DMS153 (cell line): ENCODE measurements around the gene OR4D10.
A peak's percentile ranks its signal among the peaks of the same experiment; 100 is the strongest.
"Not testable (repeated sequence)": the region's sequence is repeated elsewhere in the genome, so short reads cannot be mapped to it uniquely, and the experiment has no call there.

Experiments used
- DNase-seq: peaks from one replicate; lab custom pipeline; 2025; lab: John Stamatoyannopoulos, UW

The OR4D10 gene

DNA sequence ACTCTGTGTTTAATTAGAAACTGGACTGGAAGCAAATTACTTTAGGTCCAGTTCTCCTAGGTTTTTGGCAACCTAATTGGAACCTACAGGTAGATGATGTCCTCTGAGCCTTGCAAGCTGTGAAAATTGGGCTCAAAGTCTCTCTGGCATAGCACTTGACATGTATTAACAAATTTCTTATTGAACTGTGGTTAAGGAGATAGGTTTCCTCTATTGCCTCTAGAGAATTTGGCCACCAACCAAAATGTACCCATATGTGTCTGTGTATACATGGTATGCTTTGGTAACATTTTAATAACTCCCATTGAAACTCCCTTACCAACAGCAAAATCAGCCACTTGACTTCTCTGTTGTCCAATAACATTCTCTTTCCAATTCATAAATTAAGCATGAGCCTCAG is at the start of gene OR4D10:
Gene OR4D10, plus strand, starts transcription at position 301 of the 400 bp plus-strand sequence. CDS start 4,115 bp downstream, outside the sequence.
- no peak for DNase-seq

DNA sequence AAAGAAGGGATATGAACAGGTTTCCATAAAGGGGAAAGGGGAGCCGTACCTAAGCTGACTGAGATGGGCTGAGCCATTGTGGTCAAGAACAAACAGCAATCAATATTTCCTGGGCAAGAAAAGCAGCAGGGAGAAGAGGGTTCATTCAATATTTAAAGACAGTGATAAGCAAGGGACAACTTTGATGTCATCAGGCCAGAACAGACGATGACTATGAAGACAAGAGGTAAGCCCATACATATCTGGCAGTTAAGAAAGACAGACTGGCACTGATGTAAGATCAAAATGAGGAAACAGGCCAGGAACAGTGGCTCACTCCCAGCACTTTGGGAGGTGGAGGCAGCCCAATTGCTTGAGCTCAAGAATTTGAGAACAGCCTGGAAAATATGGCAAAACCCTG is 49.3 kb upstream of the OR4D10 start:
- DNase-seq = no peak

DNA sequence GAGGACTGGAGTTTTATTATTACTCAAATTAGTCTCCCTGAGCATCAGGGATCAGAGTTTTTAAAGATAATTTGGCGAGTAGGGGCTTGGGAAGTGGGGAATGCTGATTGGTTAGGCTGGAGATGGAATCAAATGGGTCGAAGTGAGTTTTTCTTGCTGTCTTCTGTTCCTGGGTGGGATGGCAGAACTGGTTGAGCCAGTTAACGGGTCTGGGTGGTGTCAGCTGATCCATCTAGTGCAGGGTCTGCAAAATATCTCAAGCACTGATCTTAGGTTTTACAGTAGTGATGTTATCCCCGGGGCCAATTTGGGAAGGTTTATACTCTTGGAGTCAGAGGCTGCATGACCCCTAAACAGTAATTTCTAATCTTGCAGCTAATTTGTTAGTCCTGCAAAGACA is 48.0 kb upstream of the OR4D10 start:
- DNase-seq = no peak

DNA sequence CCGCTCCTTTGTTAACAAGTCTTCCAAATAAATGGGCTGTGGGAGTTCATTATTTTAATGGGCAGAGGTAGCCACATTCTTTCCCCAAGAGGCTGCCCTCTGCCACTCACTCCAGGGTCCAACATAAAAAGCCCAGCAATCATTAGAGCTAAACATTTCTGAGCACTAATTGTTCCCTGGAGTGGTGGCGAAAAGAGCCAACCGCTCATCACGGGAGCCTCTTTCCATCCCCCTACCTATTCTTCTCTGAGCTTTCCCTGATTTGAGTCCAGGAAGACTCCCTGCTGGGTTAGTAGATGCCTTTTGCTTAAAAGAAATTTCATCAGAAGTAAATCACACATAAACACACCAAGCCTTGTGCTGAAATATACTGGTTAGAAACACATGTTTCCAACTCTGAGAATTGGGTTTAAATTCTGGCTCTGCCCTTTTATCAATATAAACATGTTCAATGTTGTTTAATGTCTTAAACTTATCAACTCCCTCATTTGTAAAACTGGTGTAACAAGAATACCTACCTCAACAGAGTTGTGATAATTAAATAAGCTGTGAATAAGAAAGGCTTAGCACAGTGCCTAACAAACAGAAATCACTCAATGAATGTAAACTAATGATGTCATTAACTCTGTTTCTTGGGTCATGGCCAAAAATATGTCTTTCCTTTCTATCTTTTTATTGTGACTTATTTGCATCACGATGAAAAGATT is 46.6 kb upstream of the OR4D10 start, which contains the start of gene OR5A2:
Gene OR5A2, minus strand, starts transcription at position 53 of the 707 bp plus-strand sequence. CDS start 3,460 bp downstream, outside the sequence.
- peak; percentile 75 for DNase-seq

DNA sequence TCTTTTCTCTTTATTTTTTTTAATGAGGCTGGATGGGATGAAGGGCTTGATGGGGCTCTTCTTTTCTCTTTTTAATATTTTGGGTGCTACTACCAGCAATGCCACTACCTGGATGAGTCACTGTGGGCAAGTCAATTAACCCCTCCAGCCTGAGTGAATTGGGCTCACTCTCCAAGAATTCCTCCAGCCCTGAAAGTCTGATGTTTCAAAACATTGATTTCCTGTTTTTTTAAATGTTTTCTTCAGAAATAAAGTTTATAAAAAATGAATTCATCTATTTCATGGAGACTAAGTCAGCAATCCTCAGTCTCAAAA is 46.1 kb upstream of the OR4D10 start:
- no peak for DNase-seq

DNA sequence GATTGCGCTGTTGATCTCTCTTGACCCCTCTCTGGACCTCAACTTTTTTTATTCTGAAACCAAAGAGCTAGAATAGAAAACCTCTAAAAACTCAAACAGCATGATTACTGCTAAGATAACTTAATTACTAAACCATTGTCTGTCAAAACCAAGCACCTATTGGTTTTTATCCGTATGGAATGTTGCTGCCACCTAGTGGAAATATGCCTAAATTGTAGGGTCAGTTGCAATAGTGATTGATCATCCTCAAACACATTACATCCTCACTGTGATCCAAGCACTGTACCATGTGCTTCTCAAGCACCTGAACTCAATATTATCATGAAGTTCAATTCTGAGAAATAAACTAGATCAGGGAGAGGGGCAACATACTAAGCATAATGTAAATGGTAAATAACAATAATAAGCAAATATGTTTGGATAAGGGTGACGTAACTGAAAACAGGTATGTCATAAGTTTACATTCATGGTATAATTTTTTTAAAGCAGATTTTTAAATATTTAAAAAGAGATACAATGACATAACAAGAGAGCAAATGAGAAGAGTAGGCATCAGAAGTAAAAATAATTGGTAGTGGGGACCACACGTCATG is 43.1 kb upstream of the OR4D10 start:
- peak; percentile 65 for DNase-seq

DNA sequence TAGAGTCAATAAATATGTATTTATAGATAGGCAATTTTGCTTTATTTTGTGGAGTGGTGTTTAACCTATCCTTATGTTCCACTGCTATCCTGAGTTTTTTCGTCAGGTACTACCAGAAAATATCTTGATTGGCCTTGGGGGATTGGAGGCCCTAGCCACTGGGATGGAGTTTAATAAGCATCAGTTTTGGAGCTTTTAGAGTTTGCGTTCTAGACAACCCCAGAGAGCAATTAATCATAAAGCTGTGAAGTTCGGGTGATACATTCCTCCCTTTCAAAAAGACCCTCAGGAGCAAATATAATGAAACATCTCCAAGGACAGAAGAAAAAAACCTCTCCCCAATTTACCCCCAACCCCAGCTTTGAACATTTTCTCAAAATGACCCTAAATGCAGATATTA is 36.9 kb upstream of the OR4D10 start, which contains the start of gene OR5A1:
Gene OR5A1, plus strand, starts transcription at position 301 of the 400 bp plus-strand sequence. CDS start 6,700 bp downstream, outside the sequence.
- DNase-seq = no peak

DNA sequence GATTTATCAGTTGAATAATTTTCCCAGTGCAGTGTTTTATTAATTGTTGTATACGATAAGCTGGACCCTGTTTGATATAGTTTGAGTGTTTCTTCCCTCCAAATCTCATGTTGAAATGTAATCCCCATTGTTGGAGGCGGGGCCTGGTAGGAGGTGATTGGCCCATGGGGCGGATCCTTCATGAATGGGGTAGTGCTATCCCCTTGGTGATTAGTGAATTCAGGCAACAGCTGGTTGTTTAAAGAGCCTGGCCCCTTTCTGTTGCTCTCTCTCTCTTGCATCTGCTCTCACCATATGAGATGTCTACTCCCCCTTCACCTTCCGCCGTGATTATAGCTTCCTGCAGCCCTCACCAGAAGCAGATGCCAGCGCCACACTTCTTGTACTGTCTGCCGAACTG is 35.3 kb upstream of the OR4D10 start:
- no peak for DNase-seq

DNA sequence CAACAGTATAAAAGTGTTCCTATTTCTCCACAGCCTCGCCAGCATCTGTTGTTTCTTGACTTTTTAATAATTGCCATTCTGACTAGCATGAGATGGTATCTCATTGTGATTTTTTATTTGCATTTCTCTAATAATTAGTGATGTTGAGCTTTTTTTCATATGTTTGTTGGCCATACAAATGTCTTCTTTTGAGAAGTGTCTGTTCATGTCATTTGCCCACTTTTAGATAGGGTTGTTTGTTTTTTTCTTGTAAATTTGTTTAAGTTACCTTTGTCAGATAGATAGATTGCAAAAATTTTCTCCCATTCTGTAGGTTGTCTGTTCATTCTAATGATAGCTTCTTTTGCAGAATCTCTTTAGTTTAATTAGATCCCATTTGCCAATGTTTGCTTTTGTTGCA is 27.5 kb upstream of the OR4D10 start:
- not testable (repeated sequence) for DNase-seq

DNA sequence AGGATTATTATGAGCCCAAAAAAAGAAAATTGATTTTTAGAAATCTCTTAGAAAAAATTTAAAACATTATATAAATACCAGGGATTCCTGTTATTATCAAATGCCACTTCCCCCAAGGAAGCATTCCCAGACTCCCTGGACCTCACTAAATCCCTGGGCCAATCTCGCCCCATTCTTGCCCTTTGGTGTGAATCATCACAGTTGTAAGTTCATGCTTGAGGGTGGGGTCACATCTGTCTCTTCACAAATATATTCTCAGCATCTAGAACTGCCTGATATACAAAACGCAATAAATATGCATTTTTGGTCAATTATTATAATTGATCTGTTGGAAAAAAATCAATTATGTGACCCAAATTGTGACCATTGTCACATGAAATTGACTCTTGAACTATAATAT is 24.6 kb upstream of the OR4D10 start:
- no peak for DNase-seq

DNA sequence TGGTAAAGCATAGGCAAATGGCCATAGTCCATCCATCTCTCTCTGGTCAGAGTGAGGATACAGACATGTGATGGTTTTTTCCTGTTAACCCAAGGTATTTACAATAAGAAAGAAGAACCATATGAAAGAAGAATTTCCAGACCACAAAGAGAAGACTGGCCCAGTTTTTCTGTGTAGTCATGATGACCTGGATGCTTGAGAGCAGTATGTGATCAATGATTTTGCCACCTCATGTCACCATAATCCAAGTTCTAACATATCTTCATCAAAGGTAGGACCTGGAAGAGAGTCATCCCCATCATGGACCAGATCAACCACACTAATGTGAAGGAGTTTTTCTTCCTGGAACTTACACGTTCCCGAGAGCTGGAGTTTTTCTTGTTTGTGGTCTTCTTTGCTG is 16.5 kb upstream of the OR4D10 start, which contains the start of gene OR4D6:
Gene OR4D6, plus strand, starts transcription at position 301 of the 400 bp plus-strand sequence. Its CDS starts 0 bp downstream, at position 301.
- no peak for DNase-seq

DNA sequence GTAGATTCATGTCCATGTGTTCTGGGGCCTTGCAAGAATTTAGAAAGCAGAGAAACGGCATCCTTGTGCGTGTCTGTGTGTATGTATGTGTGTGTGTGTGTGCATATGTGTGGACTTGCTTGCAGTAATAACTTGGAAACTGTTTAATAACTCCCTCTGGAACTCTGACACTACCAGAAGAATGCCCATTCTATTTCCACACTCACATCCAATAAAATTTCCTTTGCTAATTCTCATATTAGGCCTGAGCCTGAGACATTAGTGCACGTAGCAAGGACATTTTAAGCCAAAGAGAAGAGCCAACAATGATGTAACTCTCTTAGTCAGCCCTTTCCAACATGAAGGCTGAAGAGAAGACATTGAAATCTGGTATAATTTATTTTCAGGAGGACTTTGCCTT is 13.2 kb upstream of the OR4D10 start:
- no peak for DNase-seq

DNA sequence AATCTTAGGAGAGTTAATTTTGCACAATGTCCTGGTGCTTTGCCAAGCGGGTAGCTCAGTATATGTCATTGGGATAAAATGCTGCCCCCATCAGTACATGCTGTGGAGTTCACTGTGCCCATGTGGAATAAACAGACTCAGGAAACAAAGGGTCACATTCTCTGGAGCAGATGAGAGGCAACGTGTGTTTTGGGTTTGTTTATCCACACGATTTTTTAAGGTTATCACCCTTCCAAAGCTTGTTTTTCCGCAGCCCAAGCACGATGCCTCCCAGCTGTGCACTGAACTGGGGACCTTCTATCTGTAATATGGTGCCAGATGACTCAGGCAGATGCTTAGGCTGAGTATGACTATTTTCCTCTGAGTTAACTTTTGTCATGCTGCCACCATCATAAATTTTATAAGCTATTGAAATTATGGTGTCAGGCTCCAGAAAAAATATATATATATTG is 9.9 kb upstream of the OR4D10 start:
- no peak for DNase-seq

DNA sequence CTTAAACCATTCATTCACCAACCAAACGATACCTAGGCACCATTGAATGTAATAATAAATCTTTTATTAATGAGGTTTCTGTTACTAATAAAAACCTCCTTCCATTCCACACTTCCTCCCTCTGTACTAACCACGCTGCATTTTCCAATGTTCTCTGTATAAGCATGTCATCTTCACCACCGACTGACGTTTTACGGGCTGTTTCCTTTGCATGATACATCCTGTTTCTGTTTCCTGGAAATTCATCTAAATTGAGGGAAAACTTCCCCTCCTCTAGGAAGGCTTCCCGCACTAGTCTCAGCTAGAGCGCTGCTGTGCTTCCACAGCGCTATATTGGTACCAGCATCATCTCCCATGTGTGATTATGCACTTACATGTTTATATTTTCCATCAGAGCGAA is 2.1 kb downstream of the OR4D10 start:
- DNase-seq = no peak

DNA sequence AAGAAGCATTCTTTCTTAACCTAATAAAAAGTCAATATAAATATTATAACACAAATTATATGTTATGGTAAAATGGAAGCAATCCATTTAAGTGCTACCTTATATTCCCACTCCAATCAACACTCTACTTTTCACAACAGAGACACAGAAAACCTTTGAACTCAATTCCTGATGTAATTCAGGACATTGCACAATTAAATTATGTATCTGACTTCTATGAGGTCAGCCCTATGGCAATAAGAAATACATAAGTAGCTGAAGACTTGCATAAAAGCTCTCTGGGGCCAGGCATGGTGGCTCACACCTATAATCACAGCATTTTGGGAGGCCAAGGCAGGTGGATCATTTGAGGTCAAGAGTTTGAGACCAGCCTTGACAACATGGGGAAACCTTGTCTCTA is 6.8 kb downstream of the OR4D10 start:
- DNase-seq = no peak

DNA sequence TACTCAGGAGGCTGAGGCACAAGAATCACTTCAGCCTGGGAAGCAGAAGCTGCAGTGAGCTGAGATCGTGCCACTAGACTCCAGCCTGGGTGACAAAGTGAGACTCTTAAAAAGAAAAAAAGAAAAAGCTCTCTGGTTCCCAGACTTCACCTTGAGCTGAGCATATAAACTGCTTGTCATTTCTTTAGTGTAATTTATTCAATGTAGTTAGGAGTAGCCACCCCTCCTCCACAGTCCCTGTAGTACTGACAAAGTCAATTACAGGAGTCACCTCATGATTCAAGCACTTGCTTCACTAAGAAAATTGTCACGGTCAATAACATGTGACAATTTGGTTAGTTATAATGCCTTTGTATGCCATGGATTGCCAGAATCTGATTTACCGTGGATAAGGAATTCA is 7.2 kb downstream of the OR4D10 start:
- no peak for DNase-seq

DNA sequence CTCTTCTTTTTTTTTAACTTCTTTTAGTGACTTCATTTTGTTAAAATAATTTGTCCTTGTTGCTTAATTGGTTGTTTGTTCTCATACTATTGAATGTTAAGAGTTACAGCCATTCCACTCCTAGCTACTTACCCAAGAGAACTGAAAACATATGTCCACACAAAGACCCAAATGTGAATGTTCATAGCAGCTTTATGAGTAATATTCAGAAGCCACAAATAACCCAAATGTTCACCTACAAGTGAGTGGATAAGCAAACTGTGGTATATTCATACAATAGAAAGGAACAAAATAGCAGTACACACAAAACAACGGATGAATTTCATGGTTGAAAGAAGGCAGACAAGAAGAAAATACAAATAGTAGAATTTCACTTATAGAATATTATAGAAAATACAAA is 28.8 kb downstream of the OR4D10 start:
- no peak for DNase-seq

DNA sequence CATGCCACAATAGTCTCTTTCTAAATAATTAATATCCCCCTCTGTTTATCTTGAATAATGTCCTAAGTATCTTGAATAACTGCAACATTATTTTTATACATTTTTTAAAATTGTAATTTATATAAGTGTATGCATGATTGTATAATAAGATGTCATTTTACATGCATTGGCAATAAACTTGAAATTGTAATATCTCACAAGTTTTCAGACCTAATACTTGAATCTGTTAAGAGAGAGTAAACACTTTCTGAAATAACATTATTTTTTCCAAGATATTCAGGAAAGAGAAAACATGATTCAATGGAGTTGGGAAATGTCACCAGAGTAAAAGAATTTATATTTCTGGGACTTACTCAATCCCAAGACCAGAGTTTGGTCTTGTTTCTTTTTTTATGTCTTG is 30.2 kb downstream of the OR4D10 start, which contains the start of gene OR4D11:
Gene OR4D11, plus strand, starts transcription at position 301 of the 400 bp plus-strand sequence. Its CDS starts 0 bp downstream, at position 301.
- no peak for DNase-seq

DNA sequence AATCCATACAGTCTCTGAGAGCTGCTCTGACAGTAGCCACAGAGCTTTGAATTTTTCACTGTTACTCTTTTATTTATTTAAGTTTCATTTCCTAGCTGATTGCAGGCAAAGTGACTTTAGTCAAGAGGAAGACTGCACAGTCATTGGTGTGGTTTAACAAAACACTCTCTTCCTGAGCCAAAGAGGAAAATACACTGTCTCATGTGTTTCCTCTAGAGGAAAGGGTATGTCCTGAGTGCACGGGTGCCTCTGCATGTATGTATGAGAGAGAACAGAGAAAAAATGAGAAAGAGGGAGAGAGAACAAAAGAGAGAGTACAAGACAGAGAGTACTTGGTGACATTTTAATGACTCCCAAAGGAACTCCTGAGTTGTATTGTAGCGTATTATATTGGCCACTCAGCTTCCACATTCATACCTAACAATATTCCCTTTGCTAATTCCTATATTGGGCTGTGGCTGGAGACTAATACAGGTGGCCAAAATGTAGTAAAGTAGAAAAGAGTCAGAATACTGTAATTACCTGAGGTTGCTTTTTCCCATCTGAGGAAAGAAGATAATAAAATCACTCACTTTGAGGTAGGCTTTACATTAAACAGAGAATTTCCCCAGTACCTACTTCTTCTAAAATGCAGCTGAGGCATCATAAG is 38.0 kb downstream of the OR4D10 start, which contains the start of gene OR4D9:
Gene OR4D9, plus strand, starts transcription at position 599 of the 649 bp plus-strand sequence. CDS start 3,374 bp downstream, outside the sequence.
- DNase-seq = peak; percentile 18

DNA sequence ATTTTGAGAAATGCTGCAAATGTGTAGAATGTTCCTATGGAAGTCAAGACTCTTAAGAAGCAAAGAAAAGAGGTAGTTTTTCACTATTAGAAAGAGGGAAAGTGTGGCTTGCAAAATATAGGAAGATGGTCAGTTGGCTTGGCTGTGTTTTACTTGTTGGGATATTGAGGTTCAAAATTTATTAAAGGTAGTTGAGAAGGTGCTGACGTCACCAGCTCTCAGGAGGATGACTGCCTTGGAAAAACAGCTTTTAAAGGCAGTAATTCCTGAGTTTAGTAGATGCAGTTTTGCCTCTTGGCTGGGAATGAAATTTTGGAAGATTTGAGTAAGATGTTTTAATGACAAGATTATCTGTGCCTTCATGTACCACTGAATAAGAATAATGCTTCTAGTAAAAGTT is 38.6 kb downstream of the OR4D10 start:
- DNase-seq = no peak

DNA sequence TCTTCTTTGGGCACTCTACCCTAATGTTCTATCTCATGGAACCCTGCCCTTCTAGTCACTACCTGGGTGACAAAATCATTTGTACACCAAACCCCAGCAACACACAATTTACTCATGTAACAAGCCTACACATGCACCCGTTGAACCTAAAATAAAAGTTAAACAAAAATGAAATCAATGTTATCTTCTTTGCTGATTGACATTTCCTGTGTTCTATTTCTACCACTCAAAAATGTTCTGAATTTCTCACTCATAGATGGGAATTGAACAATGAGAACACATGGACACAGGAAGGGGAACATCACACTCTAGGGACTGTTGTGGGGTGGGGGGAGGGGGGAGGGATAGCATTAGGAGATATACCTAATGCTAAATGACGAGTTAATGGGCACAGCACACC is 47.0 kb downstream of the OR4D10 start:
- DNase-seq = not testable (repeated sequence)

DNA sequence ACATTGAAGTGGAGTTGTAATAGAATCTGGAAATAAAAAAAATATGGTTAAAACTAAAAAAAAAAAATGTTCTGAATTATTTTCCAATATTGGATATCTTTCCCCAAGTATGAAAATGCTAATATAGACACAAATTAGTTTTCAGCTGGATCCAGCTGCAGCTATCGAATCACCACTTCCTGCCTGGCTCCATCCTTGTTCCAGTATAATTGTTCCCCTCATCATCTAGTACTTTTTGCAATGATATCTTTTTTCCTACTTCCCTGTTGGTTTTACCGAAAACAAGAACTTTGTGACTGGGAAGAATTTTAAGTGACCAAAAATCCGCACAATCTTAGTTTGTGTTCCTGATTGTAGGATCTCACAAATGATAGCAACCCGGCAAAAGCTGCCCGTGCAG is 47.6 kb downstream of the OR4D10 start:
- no peak for DNase-seq

DNA sequence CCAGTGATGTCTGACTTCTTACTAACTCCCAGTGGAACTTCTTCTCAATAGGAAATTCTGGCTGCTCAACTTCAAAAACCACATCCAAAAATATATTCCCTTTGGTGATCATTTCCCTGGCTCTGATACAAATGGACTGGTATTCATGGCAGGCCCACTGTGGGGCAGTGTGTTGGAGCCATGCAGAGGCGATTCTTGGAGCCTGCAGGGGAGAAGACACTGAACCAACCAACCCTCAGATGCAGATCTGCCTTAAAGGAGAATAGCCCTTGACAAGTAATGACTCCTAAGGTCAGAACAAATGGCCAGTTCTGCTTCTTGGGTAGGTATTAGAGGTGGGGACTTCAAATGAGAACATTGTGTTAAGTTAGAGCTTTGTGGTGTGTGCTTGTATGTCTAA is 50.4 kb downstream of the OR4D10 start:
- DNase-seq = no peak
